H1 (cell line): ENCODE measurements around the gene TNFAIP8L3. TPM values are rescaled to one million over a fixed set of nuclear protein-coding genes. Genes with fewer than 3 reads are reported as not detected.

Experiments
- JUN ChIP-seq: IDR thresholded peaks from 2 replicates; pipeline ENCODE4 v1.6.1; 2011; ENCODE audit warnings: low read depth, mild to moderate bottlenecking, improper control_type of control experiment, low read length
- JUND ChIP-seq: IDR thresholded peaks from 2 replicates; pipeline ENCODE4 v1.6.1; 2011; ENCODE audit warnings: mild to moderate bottlenecking, improper control_type of control experiment, low read length
- KDM1A ChIP-seq: fragments of 200-600, 300-600 bp; sonication (generic); IDR thresholded peaks from 2 replicates; pipeline ENCODE4 v1.7.1; 2016; ENCODE audit warnings: mild to moderate bottlenecking, low read length, borderline replicate concordance
- NRF1 ChIP-seq: IDR thresholded peaks from 2 replicates; pipeline ENCODE4 v1.6.1; 2011; ENCODE audit warnings: mild to moderate bottlenecking, low read depth, low read length, improper control_type of control experiment
- SP2 ChIP-seq: IDR thresholded peaks from 2 replicates; pipeline ENCODE4 v1.6.1; 2012; ENCODE audit warnings: mild to moderate bottlenecking, low read length, inconsistent platforms
- SP4 ChIP-seq: IDR thresholded peaks from 2 replicates; pipeline ENCODE4 v1.6.1; 2012; ENCODE audit warnings: low read length, inconsistent platforms
- polyA plus RNA-seq, 7 experiments: library from polyadenylated mRNA; depleted of rRNA in 3 of 7; stranded (reverse) in 5 of 7; unstranded in 2 of 7; fragments of >200 nt in 5 of 7; fragments of 200-250 nt in 2 of 7; gene quantifications; 1 replicate in 5 of 7; 2 replicates in 1 of 7; 4 replicates in 1 of 7; pipeline versions ENCODE4 v1.2.1 to v1.2.3, GENCODE V29; 2011 to 2013; ENCODE audit warnings: missing spikeins in 2 of 7, mixed read lengths in 2 of 7
- total RNA-seq: library from RNA; stranded (reverse); fragmentation: NEBNext Ultra II Directional; extraction: Animal tissue kit (Norgen Biotek cat#: 25700); gene quantifications from 2 replicates; pipeline ENCODE4 v1.2.1, GENCODE V29; 2021
- TF ChIP-seq, protein P1 (sequence below): fragments of 300-600 bp; sonication (generic); IDR thresholded peaks from 2 replicates; pipeline ENCODE4 v1.7.1; 2012; ENCODE audit warnings: low read length, moderate library complexity, mild to moderate bottlenecking, inconsistent platforms; ENCODE audit not compliant: insufficient replicate concordance

The TNFAIP8L3 gene
- total and polyA plus RNA-seq, 2 of the 8 experiments (the other 6 are each of a cell fraction or from before 2014, with no cell fraction given), result 0.23 to 0.67 TPM

DNA sequence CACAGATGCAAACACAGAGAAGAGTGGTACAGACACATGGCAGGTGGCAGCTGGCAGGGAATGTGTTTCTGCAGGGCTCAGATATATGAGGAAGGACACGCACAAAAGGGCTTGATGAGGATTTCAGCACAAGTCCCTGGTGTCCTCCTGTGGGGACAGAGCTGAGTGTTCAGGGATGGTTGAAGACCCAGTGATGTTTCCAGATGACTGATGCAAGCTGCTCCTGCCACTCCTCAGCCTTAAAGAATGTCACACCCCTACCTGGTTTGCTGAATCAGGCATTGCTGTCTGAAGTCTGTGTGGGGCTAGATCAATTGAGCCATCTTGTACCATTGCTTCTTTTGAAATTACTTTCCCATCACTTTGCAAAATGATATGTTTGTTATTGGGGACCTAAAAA, 40.2 kb downstream of the TNFAIP8L3 start (continued):
- TF ChIP-seq, protein P1, sequence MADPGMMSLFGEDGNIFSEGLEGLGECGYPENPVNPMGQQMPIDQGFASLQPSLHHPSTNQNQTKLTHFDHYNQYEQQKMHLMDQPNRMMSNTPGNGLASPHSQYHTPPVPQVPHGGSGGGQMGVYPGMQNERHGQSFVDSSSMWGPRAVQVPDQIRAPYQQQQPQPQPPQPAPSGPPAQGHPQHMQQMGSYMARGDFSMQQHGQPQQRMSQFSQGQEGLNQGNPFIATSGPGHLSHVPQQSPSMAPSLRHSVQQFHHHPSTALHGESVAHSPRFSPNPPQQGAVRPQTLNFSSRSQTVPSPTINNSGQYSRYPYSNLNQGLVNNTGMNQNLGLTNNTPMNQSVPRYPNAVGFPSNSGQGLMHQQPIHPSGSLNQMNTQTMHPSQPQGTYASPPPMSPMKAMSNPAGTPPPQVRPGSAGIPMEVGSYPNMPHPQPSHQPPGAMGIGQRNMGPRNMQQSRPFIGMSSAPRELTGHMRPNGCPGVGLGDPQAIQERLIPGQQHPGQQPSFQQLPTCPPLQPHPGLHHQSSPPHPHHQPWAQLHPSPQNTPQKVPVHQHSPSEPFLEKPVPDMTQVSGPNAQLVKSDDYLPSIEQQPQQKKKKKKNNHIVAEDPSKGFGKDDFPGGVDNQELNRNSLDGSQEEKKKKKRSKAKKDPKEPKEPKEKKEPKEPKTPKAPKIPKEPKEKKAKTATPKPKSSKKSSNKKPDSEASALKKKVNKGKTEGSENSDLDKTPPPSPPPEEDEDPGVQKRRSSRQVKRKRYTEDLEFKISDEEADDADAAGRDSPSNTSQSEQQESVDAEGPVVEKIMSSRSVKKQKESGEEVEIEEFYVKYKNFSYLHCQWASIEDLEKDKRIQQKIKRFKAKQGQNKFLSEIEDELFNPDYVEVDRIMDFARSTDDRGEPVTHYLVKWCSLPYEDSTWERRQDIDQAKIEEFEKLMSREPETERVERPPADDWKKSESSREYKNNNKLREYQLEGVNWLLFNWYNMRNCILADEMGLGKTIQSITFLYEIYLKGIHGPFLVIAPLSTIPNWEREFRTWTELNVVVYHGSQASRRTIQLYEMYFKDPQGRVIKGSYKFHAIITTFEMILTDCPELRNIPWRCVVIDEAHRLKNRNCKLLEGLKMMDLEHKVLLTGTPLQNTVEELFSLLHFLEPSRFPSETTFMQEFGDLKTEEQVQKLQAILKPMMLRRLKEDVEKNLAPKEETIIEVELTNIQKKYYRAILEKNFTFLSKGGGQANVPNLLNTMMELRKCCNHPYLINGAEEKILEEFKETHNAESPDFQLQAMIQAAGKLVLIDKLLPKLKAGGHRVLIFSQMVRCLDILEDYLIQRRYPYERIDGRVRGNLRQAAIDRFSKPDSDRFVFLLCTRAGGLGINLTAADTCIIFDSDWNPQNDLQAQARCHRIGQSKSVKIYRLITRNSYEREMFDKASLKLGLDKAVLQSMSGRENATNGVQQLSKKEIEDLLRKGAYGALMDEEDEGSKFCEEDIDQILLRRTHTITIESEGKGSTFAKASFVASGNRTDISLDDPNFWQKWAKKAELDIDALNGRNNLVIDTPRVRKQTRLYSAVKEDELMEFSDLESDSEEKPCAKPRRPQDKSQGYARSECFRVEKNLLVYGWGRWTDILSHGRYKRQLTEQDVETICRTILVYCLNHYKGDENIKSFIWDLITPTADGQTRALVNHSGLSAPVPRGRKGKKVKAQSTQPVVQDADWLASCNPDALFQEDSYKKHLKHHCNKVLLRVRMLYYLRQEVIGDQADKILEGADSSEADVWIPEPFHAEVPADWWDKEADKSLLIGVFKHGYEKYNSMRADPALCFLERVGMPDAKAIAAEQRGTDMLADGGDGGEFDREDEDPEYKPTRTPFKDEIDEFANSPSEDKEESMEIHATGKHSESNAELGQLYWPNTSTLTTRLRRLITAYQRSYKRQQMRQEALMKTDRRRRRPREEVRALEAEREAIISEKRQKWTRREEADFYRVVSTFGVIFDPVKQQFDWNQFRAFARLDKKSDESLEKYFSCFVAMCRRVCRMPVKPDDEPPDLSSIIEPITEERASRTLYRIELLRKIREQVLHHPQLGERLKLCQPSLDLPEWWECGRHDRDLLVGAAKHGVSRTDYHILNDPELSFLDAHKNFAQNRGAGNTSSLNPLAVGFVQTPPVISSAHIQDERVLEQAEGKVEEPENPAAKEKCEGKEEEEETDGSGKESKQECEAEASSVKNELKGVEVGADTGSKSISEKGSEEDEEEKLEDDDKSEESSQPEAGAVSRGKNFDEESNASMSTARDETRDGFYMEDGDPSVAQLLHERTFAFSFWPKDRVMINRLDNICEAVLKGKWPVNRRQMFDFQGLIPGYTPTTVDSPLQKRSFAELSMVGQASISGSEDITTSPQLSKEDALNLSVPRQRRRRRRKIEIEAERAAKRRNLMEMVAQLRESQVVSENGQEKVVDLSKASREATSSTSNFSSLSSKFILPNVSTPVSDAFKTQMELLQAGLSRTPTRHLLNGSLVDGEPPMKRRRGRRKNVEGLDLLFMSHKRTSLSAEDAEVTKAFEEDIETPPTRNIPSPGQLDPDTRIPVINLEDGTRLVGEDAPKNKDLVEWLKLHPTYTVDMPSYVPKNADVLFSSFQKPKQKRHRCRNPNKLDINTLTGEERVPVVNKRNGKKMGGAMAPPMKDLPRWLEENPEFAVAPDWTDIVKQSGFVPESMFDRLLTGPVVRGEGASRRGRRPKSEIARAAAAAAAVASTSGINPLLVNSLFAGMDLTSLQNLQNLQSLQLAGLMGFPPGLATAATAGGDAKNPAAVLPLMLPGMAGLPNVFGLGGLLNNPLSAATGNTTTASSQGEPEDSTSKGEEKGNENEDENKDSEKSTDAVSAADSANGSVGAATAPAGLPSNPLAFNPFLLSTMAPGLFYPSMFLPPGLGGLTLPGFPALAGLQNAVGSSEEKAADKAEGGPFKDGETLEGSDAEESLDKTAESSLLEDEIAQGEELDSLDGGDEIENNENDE, result no peak
- TF ChIP-seq JUN, result no peak
- TF ChIP-seq SP4, result no peak
- TF ChIP-seq KDM1A, result no peak
- no peak for TF ChIP-seq JUND
- TF ChIP-seq NRF1, result no peak
- TF ChIP-seq SP2, result no peak
